HG02852 (cell line): ENCODE data around the gene CAMKMT.
A peak's percentile ranks its signal among the peaks of the same experiment; 100 is the strongest.

Source experiments
- ATAC-seq: cut with Tn5 transposase; IDR thresholded peaks from one replicate; pipeline ENCODE4 v1.9.1; 2021; ENCODE audit warnings: mild to moderate bottlenecking, moderate library complexity; ENCODE audit not compliant: unreplicated experiment

Gene CAMKMT

GRCh38 chr2:44680983-44681531, 319.3 kb downstream of the CAMKMT start:
- ATAC-seq: no peak

GRCh38 chr2:44682459-44682858, 320.7 kb downstream of the CAMKMT start:
- ATAC-seq: no peak

DNA sequence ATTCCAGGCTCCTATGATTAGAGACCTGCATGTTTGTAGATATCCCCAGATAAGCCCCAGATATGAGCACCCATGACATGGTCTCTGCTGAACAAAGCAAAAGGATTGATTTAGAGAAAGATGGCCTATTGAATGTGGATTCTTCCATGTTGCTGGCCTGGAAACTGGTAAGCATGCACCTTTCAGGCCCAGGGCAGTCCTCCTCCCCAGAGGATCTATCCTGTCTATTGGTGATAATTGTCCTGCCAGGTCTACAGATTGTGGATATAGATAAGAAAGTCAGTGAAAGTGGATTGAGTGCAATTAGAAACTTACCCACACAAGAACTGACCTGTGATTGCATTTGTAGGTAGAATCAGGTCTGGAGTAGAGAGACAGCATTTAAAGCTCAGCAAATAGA, 322.8 kb downstream of the CAMKMT start:
- no peak for ATAC-seq

- ATAC-seq: no peak
These were observed 324.8 kb downstream of the CAMKMT start for GRCh38 chr2:44686561-44686960.

GRCh38 chr2:44687686-44688455, 326.1 kb downstream of the CAMKMT start:
- ATAC-seq: no peak

DNA sequence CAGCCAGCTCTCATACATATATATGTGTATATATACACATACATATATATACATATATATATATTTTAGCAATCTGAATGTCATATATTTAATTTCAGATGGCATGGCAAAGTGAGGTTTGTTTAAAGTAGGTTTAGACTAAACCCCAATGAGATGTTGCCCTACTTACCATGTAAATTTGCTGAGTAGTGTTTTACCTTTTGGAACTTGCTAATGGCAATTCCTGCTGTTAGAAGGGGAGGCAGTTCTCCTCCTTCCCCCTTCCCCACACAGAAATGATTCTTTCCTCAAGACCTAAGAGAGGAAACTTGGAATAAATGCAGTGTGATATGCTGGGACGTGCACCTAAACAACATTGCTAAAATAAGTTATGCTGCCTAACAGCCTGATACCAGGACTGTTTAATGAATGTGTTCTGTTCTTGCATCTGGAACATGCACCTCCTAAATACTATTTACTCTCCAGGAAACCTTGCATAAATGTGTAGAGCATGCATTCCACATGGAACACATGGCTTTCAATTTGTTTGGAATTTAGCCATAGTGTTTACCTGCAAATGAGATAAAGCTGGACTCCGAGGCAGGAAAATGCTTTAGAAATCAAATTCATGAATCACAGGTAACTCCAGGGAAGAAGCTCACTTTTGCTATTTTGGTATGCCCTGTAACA, 326.8 kb downstream of the CAMKMT start:
- ATAC-seq: no peak

GRCh38 chr2:44689516-44689915, 327.8 kb downstream of the CAMKMT start:
- no peak for ATAC-seq

GRCh38 chr2:44691174-44691785, 329.5 kb downstream of the CAMKMT start:
- no peak for ATAC-seq

DNA sequence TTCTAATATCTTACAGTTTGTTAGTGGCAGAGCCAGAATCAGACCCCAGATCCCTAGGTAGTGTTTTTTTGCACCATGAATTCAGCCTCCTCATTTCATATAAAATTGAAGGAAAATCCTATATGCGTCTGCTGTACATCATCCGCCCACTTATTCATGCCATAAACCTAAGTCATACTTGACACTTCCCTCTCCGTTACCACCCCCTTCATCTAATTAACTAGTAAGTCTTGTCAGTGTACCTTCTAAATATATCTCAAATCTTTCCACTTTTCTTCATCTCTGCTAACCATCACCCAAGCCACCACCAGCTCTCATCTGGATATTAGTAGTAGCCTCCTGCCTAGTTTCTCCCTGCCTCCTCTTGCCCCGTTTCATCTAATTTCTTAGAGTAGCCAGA, 331.1 kb downstream of the CAMKMT start:
- ATAC-seq: no peak

- ATAC-seq: no peak
These were observed 339.1 kb downstream of the CAMKMT start for GRCh38 chr2:44700824-44701223.

DNA sequence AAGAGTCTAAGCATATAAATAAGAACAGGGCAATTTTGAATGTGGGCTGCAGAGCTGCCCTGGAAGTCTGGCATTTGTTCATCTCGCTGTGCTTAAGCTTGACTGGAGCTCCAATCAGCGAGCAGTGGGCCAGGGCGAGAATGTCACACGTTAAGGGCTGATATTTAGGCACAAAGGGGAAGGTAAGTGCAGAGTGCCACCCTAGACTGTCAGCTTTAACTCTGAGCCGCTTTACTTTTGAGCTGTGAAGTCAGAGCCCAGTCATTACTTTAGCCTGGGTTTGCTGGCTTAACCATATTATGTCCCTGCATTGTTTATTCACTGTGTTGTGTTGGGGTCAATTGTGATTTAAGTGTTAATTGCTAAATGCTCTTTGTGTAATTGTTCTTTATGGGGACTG, 343.6 kb downstream of the CAMKMT start:
- no peak for ATAC-seq

DNA sequence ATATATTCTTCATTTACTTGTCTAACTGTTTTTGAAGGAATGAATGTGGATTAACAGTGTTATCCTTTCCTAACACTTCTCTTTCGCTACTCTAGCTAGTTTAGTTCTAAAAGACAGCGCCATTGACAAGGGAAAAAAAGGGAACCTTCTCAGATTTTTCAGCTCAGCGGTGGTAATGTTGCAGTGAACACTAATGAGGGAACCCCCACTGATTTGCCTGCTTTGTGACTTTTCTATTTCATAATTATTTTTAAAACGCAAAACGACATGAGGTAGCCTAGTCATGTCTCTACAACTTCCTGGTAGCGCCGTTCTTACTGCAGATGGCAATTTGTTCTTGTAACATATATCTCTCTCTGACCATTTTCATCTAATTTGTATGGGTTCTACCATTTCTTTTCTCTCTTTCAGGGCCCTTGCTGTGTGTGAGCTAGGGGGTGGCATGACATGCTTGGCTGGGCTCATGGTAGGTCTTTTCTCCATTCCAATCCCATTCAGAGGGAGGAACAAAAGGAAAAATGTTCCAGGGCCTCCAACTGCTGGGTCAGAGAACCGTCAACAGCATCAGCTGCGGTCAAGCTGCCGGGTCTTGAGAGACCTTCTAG, 344.2 kb downstream of the CAMKMT start:
- ATAC-seq: no peak

- no peak for ATAC-seq
These were observed 345.2 kb downstream of the CAMKMT start for GRCh38 chr2:44706681-44707553.

DNA sequence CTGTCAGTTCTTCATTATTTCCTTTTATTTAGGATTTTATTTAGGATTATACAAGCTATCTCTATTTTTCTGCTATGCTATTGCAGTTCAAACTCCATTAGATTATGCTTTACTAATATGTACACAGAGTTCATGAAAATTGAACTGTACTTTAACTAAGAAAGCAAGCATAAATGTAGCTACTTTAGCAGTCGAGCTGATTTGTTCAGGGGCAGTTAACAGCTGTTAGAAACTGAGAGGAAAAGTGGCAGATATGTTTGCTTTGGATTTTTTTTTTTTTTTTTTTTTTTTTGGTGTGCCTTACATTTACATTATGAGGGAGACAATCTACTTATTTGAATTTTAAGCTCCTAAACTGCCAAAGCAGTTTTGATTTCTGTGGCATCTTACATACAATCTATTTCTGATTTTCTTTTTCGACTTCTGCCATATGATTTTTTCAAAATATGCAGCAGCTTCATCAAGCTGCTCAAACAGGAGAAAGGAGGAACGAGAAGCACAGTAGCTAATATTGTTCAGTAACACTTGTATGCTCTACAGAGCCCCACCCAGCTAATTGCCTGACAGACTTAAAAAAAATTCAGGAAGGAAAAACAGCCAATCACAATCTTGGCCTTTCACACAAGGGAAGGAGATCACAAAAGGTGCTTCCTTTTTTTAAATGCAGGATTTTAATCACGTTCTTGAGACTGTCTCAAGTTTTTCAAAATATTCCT, 346.4 kb downstream of the CAMKMT start:
- peak; percentile 66 for ATAC-seq

DNA sequence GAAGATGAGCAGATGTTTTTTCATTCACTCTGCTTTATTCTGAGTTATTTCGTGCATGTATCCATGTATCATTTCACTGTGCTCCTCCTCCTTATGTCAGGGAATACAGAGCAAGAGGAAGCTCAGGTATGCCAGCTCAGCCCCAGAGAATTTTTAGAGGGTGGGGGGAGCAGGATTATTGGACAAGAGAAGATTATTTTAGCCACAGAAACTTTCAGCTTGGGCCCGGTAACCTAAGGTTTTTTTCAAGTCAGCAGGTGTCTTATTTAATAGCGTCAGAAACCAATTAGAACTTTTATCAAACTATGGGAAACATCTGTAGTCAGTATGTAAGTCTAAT, 346.9 kb downstream of the CAMKMT start:
- no peak for ATAC-seq

DNA sequence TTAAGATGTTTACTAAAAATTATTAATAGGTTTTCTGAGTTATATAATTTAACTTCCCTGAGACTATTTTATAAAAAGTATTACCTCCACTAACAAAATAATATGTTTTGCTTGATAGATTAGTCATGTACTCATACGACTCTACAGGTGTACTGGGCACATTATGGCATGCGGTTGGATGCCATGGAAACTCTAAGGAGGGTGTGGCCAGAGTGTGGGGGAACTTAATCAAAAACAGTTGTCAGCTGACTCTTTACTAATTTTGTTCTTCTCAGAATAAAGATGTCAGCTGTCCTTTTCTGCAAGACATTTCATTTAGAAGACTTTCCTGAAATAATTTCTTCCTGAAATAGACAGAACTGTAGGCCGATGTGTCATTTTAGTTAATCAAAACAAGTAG, 351.4 kb downstream of the CAMKMT start:
- ATAC-seq: no peak

DNA sequence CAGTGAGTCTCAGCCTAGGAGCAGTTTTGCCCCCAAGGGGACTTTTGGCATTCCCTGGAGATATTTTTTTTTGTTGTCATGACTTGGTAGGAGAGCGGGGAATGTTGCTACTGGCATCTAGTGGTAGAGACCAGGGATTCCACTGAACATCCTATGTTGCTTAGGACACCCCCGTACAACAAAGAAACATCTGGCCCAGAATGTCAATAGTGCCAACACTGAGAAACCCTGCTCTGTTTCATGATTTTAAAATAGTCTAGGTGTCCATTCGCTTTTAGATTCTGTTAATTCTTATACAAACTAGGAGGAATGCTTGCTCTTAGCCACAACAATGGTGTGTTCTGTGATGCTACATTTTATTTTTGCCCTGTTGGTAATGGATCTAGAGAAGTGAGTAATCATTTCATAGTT, 353.9 kb downstream of the CAMKMT start:
- ATAC-seq: no peak

GRCh38 chr2:44716131-44716530, 354.4 kb downstream of the CAMKMT start:
- no peak for ATAC-seq

DNA sequence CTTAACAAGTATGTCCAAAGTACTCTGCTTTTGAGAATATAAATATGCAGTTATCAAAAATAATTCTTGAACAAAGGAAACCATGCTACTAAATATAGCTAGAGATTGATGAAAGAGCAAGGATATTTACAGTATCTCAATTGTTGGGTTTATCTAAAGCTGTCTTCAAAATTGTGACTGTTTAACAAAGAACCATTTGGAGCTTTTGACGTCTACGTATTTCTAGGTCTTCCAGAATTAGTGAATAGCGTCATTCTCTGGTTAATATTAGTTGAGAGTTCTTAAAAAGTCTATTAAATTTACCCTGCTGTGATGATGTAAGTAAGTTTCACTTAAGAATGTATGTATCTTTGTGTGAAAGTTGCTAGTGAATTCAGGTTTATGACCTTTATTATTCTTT, 356.7 kb downstream of the CAMKMT start:
- no peak for ATAC-seq

- ATAC-seq: no peak
These were observed 357.8 kb downstream of the CAMKMT start for GRCh38 chr2:44719562-44719961.
